Prostate gland (tissue), 2 donors: ENCODE measurements around the gene ABCC4. TPM values are rescaled to one million over a fixed set of nuclear protein-coding genes. Genes with fewer than 3 reads are reported as not detected.
"Not testable (repeated sequence)": the region's sequence is repeated elsewhere in the genome, so short reads cannot be mapped to it uniquely, and the experiment has no call there.

ENCODE experiments used
- DNase-seq: peaks from one replicate; pipeline ENCODE4 v3.0.0-alpha.2; 2019; ENCODE audit warnings: low spot score
- H3K27ac ChIP-seq, 2 donors: fragments of 200-600 bp; sonication (generic); 2 replicates each; pipeline ENCODE4 v1.5.1; 2017 to 2019
- H3K27me3 ChIP-seq: fragments of 200-600 bp; sonication (generic); replicated peaks from 2 replicates; pipeline ENCODE4 v1.5.1; 2019; ENCODE audit not compliant: insufficient read depth
- H3K36me3 ChIP-seq, 2 donors: fragments of 200-600 bp; sonication (generic); 1 replicate in 1 of 2; 2 replicates in 1 of 2; pipeline versions ENCODE4 v1.5.1 to v1.8.1; 2017 to 2019
- H3K4me1 ChIP-seq: fragments of 200-600 bp; sonication (generic); replicated peaks from 2 replicates; pipeline ENCODE4 v1.5.1; 2019
- H3K4me3 ChIP-seq, 2 donors: fragments of 200-600 bp; sonication (generic); 2 replicates each; pipeline ENCODE4 v1.5.1; 2017 to 2019
- H3K9me3 ChIP-seq: fragments of 200-600 bp; sonication (generic); 2 replicates; pipeline ENCODE4 v1.5.1; 2017
- POLR2A ChIP-seq: fragments of 450-650 bp; IDR thresholded peaks from one replicate; pipeline ENCODE4 v1.6.1; 2016; ENCODE audit warnings: antibody characterized with exemption, mild to moderate bottlenecking
- POLR2AphosphoS5 ChIP-seq: sonication (generic); formaldehyde crosslinking; IDR thresholded peaks from one replicate; pipeline ENCODE4 v1.6.1; 2017; ENCODE audit warnings: antibody characterized with exemption
- WGBS: methylation state at CpG from one replicate; pipeline ENCODE4 v1.1.5; 2018; 5-methylcytosine and 5-hydroxymethylcytosine counted together
- intact Hi-C: fragments of 100-400 bp; cut with DNase I; formaldehyde crosslinking; loops from one replicate; pipeline ENCODE4 v1.14.2; 2022
- total RNA-seq, 2 donors: library from RNA; depleted of rRNA; stranded (reverse); fragments of >200 nt; gene quantifications; one replicate each; pipeline ENCODE4 v1.1.0, GENCODE V29; 2016
- TF ChIP-seq, protein P1 (sequence below), 4 experiments: fragments of 200-600 bp in 2 of 4; fragments of 450-650 bp in 2 of 4; sonication (generic) in 2 of 4; IDR thresholded peaks; 1 replicate in 3 of 4; 2 replicates in 1 of 4; pipeline ENCODE4 v1.5.1; 2016 to 2019; ENCODE audit warnings: antibody characterized with exemption in 4 of 4, mild to moderate bottlenecking in 2 of 4, moderate library complexity in 2 of 4

Gene ABCC4
- total RNA-seq, 2 donors from 2014 or later: 33.3 to 48.4 TPM

DNA sequence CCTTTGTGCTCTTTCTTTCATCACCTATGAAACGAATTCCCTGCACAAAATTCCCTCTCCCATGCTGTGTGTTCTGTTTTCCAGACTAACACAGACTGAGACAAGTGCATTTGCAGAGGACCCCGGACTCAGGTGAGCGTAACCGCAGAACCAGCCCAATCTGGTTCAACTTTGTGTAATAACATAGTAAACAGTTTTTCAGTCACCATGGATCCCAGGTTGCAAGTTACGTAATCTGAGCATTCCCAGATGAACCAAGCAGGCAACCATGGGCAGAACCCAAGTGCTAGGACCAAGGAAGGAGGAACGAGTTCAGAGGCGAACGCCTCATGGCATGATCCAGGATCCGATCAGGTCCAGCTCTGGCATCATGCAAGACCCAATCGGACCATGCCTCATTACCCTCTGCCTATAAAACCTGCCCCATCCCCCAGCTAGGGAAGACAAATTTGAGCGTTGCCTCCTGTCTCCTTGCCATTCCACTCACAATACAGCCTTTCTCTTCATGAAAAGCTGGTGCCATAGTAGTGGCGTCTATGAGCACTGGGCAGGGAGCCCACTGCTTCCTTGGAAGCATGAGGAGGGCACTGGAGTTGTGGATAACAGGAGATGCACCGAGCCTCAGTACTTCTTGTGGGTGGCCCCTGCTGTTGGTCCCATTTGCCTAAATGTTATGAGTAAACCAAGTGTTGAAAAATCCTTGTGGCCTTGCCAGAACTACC lies 107.6 kb downstream of the ABCC4 start:
- intact Hi-C loops: loop anchor here (5.0 kb wide), 2 partner anchors 104 to 189 kb away; no protein-coding TSS in a partner anchor
- Histone ChIP-seq H3K9me3 (no peaks in the 10 kb centered on the region), H3K36me3 (no peaks in the 10 kb centered on the region), H3K27ac (peak overlapping the region; percentile 37 to 62), H3K4me3 (no peak overlapping the region), H3K4me1 (peaks cover 7% of the 10 kb centered on the region), H3K27me3 (no peaks in the 10 kb centered on the region)
- TF ChIP-seq, protein P1, sequence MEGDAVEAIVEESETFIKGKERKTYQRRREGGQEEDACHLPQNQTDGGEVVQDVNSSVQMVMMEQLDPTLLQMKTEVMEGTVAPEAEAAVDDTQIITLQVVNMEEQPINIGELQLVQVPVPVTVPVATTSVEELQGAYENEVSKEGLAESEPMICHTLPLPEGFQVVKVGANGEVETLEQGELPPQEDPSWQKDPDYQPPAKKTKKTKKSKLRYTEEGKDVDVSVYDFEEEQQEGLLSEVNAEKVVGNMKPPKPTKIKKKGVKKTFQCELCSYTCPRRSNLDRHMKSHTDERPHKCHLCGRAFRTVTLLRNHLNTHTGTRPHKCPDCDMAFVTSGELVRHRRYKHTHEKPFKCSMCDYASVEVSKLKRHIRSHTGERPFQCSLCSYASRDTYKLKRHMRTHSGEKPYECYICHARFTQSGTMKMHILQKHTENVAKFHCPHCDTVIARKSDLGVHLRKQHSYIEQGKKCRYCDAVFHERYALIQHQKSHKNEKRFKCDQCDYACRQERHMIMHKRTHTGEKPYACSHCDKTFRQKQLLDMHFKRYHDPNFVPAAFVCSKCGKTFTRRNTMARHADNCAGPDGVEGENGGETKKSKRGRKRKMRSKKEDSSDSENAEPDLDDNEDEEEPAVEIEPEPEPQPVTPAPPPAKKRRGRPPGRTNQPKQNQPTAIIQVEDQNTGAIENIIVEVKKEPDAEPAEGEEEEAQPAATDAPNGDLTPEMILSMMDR (IDR thresholded peaks at IDR 0.05): no peak
- no peak for TF ChIP-seq POLR2A
- no peak for TF ChIP-seq POLR2AphosphoS5
- DNase-seq: no peak
- WGBS: 90% methylated on average over 13 of the region's 13 CpGs

DNA sequence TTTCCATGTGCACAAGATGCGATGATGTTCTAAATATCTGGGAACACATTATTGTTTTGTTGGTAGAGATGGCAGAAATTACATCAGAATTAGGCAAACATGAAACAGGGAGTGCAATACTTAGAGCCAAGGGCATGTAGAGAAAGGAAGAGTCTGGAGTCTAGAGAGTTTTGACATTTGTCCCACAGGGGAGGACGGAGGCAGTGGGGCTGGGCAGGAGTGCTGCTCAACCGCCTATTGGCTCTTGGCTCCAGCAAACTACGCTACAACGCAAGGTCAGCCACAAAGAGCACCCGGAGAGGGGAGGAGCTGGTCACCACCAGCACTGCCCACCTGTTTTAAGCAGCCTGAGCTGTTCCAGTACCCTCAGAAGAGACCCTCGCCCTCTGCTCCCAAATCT lies 108.3 kb downstream of the ABCC4 start:
- WGBS: 90% methylated on average over 7 of the region's 7 CpGs
- DNase-seq: no peak
- intact Hi-C loops: loop anchor here (5.0 kb wide), 2 partner anchors 104 to 189 kb away; no protein-coding TSS in a partner anchor

DNA sequence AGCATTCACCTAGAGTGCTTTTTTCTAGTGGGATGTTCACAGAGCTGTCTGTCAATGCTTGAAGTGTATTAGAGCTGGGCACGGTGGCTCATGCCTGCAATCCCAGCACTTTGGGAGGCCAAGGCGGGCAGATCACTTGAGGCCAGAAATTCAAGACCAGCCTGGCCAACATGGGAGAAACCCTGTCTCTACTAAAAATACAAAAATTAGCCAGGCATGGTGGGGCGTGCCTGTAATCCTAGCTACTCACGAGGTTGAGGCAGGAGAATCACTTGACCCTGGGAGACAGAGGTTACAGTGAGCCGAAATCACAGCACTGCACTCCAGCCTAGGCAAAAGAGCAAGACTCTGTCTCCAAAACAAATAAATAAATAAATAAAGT lies 108.7 kb downstream of the ABCC4 start:
- 87% methylated on average over 5 of the region's 5 CpGs for WGBS
- H3K27ac ChIP-seq: peak overlapping the region; percentile 37 to 62
- not testable (repeated sequence) for H3K27me3 ChIP-seq, H3K36me3 ChIP-seq, H3K4me1 ChIP-seq, H3K9me3 ChIP-seq, H3K4me3 ChIP-seq, DNase-seq
- intact Hi-C loops: loop anchor here (5.0 kb wide), 2 partner anchors 105 to 190 kb away; no protein-coding TSS in a partner anchor

More for the DNA sequence above, 108.3 kb downstream of the ABCC4 start:
- Histone ChIP-seq H3K4me1 (peaks cover 7% of the 10 kb centered on the region), H3K27ac (peak overlapping the region; percentile 37 to 62), H3K9me3 (no peaks in the 10 kb centered on the region), H3K27me3 (no peaks in the 10 kb centered on the region), H3K4me3 (no peak overlapping the region), H3K36me3 (no peaks in the 10 kb centered on the region)
- TF ChIP-seq POLR2AphosphoS5 (no peak), POLR2A (no peak)
- TF ChIP-seq, protein P1 (IDR thresholded peaks at IDR 0.05): no peak

DNA sequence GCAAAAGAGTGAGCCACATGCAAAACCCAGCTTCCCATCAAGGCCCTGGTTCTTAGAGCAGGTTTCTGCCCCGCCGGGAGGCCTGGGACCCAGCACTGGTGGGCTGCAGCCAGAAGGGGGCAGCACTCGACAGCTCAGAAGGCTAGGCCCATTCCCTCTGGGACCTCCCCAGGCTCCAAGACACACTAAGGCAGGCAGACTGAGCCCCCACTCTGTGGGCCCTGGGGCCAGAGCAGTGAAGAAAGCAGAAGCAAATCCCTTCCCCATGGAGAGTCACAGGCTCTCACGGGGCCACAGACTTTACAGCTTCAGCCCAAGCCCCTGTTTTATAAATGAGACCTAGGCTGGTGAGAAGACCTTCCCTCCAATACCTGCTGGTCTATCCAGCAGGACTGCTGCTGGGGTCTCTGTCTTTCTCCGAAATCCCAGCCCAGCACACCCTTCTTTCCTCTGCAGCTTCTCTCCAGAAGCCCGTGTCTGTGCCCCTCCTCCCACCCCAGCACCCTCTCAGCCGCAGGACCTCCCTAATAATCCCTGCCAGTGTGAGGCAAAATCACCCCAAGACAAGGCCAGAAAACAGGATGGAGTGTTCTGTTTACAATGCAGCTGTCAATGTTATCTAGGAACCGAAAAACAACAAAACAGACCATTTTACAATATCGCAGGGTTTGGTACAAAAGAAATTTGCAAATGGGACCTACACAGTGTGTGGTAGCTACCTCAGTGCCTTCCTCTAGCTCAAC lies 109.3 kb downstream of the ABCC4 start:
- Histone ChIP-seq H3K4me3 (no peak overlapping the region), H3K36me3 (no peaks in the 10 kb centered on the region), H3K27me3 (no peaks in the 10 kb centered on the region), H3K4me1 (peaks cover 3% of the 10 kb centered on the region), H3K27ac (peak overlapping the region; percentile 37 to 62), H3K9me3 (no peaks in the 10 kb centered on the region)
- 60% methylated on average over 9 of the region's 9 CpGs for WGBS
- intact Hi-C loops: loop anchor here (2.0 to 5.0 kb wide), 3 partner anchors 105 to 213 kb away; no protein-coding TSS in a partner anchor
- TF ChIP-seq, protein P1 (IDR thresholded peaks at IDR 0.05): peak; percentile 74 to 93 (median 89)
- peak; percentile 51 for TF ChIP-seq POLR2AphosphoS5
- TF ChIP-seq POLR2A: no peak
- peak; percentile 81 for DNase-seq

DNA sequence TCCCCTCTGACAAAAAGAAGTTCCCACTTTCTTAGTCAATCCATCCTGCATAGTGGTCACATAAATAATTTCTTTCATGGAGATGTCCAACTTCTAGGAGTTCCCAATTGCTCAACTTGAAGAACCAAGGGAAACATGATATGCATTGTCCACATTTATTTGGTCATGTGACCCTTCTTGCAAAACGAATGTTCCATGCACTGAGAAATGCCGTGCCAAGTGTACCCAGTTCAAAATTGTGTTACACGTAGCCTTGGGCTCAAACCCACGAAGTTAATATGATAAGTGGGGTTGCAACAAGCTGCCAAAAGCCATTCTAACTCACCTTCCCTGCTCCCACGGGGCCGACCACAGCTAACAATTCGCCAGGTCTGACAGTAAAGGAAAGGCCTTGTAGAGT lies 113.1 kb downstream of the ABCC4 start:
- TF ChIP-seq POLR2AphosphoS5: peak; percentile 55
- TF ChIP-seq POLR2A: no peak

More for the DNA sequence above, 113.1 kb downstream of the ABCC4 start:
- DNase-seq: no peak
- 74% methylated on average over 7 of the region's 7 CpGs for WGBS
- no peaks in the 10 kb centered on the region for H3K36me3 ChIP-seq
- H3K4me1 ChIP-seq: no peaks in the 10 kb centered on the region
- no peak overlapping the region for H3K4me3 ChIP-seq
- intact Hi-C loops: no loop called here
- no peaks in the 10 kb centered on the region for H3K9me3 ChIP-seq
- H3K27me3 ChIP-seq: no peaks in the 10 kb centered on the region
- no peak overlapping the region for H3K27ac ChIP-seq
